HG02885 (cell line): ENCODE measurements around the gene ZNF778.

ENCODE experiments used
- ATAC-seq: cut with Tn5 transposase; IDR thresholded peaks from one replicate; pipeline ENCODE4 v1.9.1; 2021; ENCODE audit warnings: mild to moderate bottlenecking; ENCODE audit not compliant: unreplicated experiment, poor library complexity

ZNF778 gene

DNA sequence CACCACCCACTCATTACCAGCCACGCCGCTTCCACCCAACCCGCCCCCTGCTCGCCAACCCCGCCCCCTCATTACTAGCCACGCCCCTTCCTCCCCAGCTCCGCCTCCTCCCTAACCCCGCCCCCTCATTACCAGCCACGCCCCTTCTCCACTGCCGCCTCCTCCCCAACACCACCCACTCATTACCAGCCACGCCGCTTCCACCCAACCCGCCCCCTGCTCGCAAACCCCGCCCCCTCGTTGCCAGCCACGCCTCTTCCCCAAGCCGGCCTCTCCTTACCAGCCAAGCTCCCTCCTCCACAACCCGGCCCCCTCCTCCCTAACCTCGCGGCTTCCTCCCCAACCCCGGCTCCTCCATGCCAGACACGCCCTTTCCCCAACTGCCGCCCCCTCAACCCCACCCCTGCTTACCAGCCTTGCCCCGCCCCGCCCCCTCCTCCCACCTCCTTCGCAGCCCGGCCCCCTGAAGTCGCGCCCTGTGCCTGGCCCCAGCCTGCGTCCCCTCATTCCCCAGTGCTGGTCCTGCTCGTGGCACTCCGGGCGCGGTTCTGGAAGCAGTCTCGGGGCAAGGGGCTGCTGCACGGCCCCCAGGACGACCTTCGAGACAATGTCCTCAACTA, 24.4 kb upstream of the ZNF778 start:
- no peak for ATAC-seq

DNA sequence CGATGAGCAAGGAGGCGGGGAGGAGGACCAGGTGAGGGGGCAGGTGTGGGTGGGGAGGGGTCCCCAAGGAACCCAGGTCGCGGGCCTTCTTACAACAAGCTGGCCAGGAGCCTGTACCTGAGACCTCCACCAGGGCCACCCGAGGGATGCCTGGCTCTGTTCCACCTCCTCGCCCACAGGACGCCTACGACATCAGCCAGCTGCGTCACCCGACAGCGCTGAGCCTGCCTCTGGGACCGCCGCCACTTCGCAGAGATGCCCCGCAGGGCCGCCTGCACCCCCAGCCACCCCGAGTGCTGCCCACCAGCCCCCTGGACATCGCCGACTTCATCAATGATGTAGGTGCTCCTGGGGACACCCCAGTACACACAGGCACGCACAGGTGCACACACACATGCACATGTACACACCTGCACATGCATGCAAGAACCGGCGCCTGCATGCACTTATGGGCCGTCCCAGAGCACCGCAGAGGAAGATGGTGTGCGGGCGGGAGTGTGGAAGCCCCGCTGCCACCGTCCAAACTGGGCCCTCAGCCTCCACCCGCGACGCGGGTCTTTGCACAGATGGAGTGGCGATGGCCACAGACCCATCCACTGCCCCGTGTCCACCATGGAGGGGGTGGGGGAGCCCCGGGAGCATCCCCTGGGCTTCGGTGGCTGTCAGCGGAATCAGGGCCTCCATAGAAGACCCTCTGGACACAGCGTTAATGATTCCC, 23.8 kb upstream of the ZNF778 start:
- no peak for ATAC-seq

DNA sequence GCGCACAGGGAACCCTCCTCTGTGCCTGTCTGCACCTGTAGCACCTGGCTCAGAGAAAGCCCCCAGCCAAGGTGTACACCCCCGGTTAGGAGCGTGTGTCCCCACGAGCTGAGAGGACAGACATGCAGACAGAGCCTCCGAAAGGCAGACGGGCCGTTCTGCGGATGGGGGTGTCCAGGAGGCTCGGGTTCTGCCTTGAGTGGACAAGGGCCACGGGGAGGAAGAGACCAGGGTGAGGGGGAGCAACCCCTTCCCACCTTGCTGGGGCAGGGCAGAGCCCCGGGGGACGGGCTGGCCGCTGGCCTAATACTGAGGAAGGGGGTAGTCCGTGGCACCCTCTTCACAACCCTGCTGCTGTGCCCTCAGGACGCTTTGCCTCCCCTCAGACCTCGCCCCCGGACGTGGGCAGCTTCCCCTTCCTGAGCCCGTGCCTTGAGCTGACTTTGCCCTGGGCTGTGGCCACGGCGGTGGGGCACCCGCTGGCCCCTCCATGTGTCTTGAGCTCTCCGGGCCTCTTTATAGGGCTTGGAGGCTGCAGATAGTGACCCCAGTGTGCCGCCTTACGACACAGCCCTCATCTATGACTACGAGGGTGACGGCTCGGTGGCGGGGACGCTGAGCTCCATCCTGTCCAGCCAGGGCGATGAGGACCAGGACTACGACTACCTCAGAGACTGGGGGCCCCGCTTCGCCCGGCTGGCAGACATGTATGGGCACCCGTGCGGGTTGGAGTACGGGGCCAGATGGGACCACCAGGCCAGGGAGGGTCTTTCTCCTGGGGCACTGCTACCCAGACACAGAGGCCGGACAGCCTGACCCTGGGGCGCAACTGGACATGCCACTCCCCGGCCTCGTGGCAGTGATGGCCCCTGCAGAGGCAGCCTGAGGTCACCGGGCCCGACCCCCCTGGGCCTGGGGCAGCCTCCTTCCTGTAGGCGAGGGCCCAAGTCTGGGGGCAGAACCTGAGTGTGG, 22.9 kb upstream of the ZNF778 start:
- ATAC-seq, result no peak

DNA sequence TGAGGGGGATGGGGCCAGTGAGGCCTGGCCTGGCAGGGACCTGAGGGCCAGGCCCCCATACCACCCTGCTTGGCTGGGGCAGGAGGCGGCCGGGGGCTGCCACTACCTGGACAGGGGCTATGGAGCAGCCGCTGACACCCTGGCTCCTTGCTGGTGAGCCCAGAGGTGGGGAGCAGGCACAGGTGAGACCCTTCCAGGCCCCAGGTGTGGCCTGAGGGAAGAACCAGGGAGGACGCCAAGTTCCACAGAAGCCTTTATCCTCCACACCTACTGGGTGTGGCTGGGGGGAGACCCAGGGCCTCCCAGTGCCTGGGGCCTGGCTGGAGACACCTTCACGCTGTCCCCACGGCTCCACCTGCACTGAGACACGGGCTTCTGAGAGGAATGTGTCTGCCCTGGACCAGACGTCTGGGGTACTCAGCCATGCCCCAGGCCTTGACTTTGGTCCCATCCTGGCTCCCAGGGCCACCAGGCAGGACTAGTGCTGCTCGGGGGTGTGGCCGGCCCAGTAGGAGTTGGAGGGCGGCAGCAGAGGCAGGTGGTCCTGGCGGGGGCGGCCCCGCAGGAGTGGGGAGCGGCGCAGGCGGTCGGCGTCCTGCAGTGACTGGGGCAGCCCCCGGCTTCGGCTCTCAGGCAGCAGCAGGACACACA, 21.9 kb upstream of the ZNF778 start:
- no peak for ATAC-seq

DNA sequence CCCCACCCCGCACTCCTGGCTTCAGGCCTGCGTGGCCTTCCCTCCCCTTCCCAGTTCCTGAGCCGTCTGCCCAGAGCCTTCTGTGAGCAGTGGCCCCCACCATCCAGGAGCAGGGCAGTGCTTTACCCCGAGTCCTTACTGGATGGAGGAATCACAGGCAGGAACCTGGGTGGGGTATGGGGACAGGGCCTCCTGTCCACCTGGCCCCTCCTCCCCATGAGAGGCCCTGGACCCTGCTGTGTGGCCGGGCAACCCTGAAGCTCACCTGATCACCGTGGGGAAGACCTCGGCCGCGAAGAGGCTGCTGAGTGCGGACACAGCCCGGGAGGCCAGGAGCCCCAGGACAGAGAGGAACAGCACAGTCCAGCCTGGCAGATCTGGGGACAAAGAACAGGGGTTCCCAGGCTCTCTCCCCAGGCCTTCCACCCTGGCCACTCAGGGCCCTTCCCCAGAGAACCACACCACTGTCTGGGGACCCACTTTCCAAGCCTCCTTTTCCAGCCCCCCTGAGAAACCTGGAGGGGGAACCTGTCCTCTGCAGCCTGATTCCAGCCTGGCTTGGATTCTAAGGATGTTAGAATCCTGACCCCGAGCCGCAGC, 20.4 kb upstream of the ZNF778 start:
- no peak for ATAC-seq

DNA sequence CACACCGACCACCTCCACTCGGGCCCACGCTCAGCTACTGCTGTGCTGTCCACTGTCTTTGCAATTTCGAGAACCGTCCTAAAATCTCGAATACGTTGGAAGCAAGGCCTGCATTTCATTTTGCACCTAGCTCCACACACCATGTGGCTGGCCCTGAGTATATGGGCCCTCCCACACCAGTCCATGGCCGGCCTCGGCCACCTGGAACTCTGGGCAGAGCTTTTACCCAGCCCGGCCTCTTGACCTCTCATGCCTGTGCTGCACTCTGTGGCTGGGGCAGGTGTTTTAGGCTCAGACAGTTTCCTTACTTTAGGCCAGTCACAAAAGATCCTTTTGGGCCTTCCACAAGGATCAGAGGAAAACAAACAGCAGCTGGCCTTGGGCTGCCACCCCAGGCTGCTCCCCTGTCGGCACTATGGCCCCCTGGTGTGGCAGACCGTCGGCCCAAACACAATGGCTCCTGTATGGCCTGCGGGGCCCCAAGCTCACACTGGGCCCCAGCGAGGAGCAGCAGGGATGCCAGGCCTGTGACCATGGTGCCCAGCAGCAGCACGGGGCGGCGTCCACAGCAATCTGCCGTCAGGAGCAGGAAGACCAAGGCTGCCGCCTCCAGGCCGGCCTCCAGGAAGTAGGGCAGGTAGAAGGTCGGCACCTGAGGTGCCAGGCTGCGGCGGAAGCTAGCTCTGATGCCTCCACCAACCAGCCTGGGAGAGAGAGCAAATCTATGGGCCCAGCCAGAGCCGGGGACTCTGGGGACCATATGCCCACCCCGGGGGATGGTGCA, 19.7 kb upstream of the ZNF778 start:
- no peak for ATAC-seq

DNA sequence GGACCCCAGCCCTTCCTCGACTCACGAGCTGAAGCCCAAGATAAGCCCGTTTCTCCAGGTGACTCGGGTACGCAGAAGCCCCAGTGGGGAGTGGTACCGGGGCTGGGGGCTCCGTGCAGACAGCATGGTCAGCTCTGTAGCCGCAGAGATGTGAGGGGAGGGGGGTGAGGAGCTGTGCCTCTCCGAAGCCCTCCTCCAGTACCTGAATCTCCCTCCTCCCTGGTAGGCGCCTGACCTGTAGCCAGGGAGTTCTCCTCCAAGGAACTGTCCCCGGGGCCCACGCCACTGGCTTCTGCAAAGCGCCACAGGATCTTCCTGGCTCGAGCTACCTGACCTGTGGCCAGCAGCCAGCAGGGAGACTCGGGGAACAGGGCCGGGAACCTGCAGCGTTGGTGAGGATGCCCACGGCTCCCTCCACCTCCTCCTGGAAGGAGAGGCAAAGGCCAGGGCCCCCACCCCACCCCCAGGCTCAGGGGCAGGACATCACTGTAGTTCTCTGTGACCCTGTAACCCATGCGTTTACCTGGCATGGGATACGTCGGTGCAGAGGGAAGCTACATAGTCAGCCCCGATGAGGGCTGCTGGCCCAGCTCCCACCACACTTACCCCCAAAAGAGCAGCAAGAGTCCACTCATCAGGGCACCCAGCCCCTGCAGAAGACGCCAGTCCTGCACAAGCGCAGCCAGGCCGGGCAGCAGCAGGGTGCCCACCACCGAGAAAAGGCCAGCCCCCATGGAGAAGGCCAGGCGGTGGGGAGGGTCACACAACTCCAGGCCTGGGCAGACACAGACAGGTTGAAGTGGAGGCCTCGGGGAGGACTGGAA, 18.9 kb upstream of the ZNF778 start:
- ATAC-seq, result no peak

DNA sequence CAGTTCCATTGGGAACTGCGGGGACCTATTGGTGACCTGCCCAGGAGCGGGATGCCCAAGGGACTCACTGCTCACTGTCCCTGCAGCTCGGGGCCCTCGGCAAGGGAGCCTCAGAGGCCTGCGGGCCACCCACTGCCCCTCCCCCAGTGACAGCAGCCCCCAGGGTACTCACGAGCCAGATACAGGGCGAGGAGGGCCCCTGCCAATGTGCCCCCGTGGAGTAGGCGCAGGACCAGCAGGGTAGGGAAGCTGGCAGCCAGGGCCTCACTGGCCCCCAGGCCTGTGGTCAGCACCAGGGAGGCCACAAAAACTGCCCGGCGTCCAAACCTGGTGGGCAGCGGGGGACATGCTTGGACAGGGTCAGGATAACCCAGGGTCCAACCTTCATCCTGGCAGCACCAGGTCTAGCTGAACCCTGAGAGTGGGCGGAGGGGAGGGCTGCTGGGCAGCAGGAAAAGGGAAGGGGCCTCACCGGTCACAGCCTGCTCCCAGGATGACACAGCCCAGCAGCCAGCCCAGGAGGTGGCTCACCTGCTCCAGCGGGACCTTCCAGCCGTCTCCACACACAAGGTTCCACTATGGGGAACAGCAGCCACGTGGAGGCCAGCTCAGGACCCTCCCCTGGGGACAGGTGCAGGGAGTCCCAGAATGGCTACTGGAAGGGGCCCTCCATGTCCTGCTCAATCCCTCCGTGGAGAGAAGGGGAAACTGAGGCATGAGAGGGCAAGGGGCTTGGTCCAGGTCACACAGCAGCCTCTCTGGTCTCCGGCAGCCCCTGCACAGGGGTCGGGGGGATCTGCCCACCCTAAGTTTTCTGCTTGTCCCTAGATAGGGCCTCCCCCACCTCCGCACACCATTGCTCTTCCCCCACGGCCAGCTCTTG, 18.0 kb upstream of the ZNF778 start:
- ATAC-seq, result no peak

DNA sequence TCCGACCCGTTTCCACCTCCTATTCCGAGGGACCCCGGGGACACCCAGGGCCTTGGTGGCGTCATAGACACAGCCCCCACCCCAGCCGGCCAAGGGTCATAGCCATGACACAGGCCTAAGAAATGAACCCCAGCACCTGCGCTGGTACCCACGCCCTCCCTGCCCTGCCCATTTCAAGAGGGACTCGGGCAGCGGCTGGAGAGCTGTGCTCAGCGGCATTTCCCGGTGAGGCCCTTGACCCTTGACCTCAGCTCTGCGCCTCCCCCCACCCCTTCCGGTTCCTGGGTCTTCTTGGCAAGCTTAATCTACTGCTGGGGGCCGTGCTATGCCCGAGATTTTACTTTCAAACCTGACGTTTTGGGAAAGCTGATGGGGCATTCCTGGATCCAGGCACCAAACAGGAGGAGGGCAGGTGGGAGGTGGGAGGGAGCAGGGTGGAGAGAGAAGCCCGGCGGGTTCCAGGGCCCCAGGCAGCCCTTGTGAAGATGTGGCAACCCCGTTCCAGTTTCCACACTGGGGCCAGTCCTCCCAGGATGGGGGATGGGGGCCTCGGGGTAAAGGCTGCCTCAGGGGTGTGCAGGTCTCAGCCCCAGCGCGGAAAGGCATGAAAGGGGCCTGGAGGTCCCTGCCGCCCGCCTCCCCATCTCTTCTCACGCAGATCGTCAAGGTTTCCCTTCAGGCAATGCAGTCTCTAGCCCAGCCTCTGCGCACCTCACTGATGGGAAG, 17.2 kb upstream of the ZNF778 start, which contains the start of gene SLC22A31:
Gene SLC22A31, minus strand, starts transcription at position 414 of the 726 bp plus-strand sequence. Its CDS starts 36 bp downstream, at position 378.
- no peak for ATAC-seq

DNA sequence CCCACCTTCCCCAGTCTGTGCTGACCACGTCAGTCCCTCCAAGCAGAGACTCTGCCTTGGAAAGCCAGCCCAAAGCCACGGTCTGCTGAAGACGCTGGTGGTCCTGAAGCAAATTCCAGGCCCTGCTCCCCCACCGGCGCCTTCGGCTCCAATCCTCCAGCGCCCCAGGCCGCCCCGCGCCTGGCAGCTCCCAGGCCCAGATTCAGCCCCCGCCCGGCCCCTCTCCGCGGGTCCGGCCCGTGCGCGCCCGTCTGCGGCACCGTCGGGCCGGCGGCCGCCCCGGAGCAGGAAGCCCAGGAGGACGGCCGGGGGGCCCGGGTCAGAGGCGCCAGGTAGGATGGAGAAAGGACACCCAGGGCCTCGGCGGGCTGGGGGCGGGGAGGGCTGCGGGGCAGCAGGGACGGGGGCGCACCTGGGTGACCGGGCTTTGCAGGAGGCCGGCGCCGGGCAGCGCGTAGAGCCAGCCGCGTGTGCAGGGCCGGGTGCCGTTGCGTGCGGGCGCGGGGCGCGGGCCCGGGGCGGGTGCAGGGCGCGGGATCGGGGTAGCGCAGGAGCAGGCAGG, 16.6 kb upstream of the ZNF778 start:
- no peak for ATAC-seq

DNA sequence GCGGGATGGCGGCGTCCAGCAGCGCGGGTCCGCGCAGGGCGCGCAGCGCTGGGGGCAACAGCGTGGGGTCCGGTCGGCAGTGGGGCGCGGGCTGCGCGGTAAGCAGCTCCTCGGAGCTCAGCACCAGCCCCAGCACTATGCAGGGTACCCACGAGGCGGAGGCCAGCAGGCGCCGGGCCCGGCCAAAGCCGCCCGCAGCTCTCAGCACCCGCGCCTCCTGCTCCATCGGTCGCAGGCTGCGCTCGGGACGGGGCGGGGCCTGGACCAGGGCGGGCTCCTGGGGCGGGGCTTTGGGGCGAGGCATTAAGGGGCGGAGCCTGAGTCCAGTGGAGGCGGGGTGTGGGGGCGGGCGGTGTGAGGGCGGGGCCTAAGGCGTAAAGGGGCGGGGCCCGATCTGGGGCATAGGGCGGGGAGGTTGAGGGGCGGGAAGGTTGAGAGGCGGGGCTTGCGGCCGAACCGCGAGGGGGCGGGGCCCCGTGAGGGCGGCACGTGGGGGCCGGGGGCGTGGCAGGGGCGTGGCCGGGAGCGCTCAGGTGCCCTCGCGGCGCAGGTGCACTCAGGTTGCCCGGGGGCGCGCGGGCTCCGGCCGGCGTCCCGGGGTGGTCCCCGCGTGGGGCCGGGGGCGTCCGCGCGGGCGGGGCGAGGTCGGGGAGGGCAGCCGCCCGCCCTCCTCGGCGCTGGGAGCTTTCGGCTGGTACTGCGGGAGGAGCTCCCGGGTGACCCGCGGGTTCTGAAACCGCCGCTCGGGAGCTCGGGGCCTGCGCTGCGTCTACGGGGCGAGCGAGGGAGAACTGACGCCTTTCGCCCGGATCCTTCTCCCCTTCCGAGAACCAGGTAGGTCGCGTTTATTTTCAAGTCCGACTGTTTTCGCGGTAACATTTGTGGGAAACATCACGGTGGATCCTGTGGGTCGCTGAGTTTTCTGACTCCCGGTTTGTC, 15.8 kb upstream of the ZNF778 start:
- ATAC-seq, result no peak

DNA sequence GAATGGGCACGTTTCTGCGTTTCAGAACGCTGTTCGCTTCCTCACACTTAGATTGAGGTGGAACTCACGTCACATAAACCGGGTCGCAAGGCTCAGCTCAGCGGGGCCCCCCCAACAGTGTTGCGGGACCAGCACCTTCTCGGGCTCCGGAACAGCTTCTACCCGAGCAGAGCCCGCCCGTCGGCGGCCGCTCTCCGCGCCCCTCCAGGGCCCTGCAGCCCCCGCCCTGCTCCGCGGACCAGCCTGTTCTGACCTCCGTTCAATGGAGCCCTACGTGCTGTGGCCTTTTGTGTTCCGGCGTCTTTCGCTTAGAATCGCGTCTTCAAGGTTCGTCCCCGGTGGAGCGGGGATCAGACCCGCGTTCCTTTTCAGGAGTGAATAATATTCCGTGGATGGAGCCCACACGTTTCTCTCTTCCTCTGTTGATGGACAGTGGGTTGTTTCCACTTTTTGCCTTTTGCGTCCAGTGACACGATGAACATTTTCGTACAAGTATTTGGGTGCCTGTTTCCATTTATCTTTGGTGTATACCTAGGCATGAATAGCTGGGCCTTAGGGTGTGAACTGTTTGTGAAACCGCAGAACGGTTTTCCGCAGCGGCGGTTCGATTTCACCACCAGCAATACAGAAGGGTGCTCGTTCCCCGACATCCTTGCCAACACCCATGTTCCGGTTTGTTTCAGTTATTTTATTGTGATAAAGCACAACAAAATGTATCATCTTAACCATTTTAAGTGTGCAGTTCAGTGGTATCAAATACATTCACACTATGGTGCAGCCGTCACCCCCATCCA, 14.9 kb upstream of the ZNF778 start:
- ATAC-seq, result no peak

DNA sequence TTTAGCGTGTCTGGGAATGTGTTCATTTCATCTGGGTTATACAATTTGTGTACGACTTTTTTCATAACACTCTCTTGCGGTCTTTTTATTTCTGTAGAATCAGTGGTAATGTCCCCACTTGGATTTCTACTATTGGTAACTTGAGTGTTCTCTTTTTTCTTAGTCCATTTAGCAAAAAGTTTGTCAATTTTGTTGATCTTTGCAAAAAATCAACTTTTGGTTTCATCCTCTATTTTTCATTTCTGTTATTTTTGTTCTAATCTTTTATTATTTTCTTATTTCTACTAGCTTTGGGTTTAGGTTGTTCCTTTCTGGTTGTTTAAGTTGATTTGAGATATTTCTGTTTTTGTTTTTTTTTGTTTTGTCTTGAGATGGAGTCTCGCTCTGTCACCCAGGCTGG, 9.5 kb upstream of the ZNF778 start:
- no peak for ATAC-seq

DNA sequence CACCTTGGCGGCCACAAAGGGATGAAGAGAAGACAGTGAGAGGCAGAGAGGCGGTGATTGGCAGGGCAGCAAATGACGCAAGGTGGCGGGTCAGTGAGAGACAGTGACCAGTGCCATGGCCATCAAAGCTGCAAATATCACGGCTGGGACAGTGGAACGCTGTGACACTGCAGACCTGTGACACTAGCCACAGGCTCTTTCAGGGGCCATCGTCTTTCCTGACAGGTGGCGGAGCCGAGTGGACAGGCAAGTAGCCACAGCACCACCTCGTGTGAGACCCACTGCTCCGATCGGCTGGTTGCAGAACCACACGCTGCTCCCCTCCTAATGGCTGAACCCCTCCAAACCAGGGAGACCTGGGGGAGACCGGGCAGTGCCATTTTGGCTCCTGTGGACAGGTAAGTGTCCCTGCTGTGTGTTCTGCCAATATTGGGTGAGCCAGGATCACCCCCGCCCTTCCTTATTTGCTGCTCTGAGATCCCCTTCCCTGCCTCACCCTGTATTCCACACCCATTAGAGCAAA, 7.9 kb upstream of the ZNF778 start:
- ATAC-seq, result no peak
